SK-N-SH (cell line): Measurements from ENCODE around the gene BTBD2.

Experiments used
- CTCF ChIP-seq: fragments of 200-600 bp; sonication (generic); IDR thresholded peaks from 2 replicates; pipeline ENCODE4 v1.6.1; 2017; ENCODE audit warnings: antibody characterized with exemption, mild to moderate bottlenecking, moderate library complexity
- JUND ChIP-seq: IDR thresholded peaks from 2 replicates; pipeline ENCODE4 v1.4.0; 2012
- MXI1 ChIP-seq: IDR thresholded peaks from 2 replicates; pipeline ENCODE4 v1.6.1; 2012; ENCODE audit warnings: mild to moderate bottlenecking, low read depth, low read length, improper control_type of control experiment
- REST ChIP-seq: IDR thresholded peaks from 2 replicates; pipeline ENCODE4 v1.6.1; 2012; ENCODE audit warnings: mild to moderate bottlenecking, low read depth, low read length, moderate library complexity
- RFX5 ChIP-seq: IDR thresholded peaks from 2 replicates; pipeline ENCODE4 v1.6.1; 2012; ENCODE audit warnings: mild to moderate bottlenecking, improper control_type of control experiment, low read length
- TF ChIP-seq, protein P1 (sequence below): fragments of 150-350 bp; IDR thresholded peaks from 2 replicates; pipeline ENCODE4 v1.6.1; 2016; ENCODE audit warnings: mild to moderate bottlenecking, low read depth, low read length

DNA sequence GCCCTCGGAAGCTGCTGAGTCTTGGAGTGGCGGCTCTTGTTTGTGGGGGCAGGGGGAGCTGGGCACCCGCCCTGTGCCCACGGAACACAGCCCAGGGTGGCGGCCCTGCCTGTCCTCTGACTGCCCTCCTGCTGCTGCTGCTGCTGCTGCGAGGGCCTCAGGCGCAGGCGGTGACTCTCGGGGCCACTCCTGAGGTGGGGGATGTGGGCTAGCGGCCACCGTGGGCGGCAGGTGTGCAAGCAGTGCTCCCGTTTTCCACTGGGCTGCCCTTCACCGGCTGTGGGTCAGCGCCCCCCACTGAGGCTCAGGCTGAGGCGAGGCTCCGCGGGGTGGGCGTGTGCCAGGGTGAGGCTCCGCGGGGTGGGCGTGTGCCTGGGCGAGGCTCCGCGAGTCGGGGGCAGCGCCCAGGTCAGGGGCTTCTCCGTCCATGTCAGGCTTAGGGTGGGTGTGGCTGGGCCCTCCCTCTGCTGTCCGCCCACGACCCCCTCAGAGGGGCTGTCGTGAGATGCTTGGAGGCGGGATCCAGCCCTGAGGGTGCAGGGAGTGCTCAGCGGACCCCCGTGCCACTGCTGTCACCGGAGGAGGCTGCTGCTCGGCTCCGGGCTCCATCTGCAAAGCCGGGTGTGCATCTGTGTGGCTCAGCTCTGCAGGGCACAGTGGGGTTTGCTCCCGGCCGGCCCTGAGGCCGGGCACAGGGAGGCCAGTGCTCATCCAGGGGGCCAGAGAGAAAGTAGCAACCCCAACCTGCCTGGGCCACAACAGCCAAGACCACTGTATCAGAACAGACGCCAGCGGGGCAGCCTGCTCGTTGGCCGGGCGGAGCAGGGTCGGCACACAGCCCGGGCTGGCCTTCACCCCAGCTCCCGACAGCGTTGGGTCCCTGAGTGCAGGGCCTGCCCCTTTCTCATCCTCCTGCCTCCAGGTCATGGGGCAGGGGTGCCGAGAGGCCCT is 60.1 kb downstream of the BTBD2 start:
- no peak for TF ChIP-seq RFX5
- TF ChIP-seq CTCF, result no peak
- TF ChIP-seq REST, result no peak
- TF ChIP-seq MXI1, result no peak
- TF ChIP-seq, protein P1, sequence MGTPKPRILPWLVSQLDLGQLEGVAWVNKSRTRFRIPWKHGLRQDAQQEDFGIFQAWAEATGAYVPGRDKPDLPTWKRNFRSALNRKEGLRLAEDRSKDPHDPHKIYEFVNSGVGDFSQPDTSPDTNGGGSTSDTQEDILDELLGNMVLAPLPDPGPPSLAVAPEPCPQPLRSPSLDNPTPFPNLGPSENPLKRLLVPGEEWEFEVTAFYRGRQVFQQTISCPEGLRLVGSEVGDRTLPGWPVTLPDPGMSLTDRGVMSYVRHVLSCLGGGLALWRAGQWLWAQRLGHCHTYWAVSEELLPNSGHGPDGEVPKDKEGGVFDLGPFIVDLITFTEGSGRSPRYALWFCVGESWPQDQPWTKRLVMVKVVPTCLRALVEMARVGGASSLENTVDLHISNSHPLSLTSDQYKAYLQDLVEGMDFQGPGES, result no peak
- TF ChIP-seq JUND, result no peak
